GM21576 (cell line): ENCODE results near the gene MMP21.

Source experiments
- ATAC-seq: cut with Tn5 transposase; IDR thresholded peaks from one replicate; pipeline ENCODE4 v1.9.1; 2021; ENCODE audit warnings: mild to moderate bottlenecking, moderate library complexity; ENCODE audit not compliant: unreplicated experiment

The MMP21 gene

DNA sequence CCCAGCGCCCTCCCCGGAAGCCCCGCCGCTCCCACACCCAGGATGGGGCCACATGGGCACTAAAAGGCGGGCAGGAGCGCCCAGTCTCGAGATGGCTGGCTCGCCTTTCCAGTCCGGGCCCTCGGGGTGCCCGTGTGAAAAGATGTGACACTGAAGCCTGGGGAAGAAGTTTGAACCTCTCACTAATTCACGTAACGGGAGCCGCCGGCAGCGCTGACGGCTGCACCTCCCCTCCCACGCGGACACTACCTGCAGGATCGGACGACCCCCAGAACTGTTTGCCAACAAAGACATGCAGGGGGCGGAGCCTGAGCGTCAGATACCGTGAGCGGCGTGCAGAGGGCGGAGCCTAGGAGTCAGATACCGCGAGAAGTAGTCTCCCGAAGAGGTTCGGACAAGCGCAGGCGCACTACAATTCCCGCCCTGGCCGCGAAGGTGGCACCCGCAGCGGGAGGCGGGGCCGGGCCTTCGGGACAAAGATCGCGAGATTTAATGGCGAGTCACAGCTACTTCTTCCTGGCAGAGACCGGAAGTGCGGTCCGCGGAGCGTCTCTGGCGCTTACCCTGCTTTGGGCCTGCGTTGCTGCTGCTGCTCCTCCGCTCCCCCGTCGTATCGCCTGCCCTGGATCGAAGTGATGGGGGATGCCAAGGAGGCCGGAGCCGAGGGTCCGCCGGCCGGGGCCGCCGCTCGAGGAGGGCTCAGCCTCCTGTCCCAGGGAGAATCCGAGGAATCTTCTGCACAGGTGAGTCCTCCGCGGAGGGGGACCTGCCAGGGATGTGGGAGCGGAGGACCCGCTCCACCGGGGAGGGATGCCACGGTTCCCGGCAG lies 56.2 kb downstream of the MMP21 start, which contains the start of gene EDRF1:
EDRF1 (plus strand) TSS at position 537 of the 829 bp plus-strand sequence; CDS start at position 636, 99 bp downstream.
- ATAC-seq = peak; percentile 91
